Measurements from ENCODE around the gene POLA2.
"Not testable (repeated sequence)": the region's sequence is repeated elsewhere in the genome, so short reads cannot be mapped to it uniquely, and the experiment has no call there.

DNA sequence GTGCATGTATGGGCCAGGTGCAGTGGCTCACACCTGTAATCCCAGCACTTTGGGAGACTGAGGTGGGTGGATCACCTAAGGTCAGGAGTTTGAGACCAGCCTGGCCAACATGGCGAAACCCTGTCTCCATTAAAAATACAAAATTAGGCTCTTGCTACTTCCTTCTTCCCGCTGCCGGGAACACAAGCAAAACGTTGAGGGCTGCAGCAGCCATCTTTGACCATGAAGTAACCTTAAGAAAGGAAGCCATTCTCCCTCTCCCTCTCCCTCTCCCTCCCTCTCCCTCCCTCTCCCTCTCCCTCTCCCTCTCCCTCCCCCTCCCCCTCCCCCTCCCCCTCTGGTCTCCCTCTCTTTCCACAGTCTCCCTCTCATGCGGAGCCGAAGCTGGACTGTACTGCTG, 23.5 kb upstream of the POLA2 start:
- TF ChIP-seq, protein P1, sequence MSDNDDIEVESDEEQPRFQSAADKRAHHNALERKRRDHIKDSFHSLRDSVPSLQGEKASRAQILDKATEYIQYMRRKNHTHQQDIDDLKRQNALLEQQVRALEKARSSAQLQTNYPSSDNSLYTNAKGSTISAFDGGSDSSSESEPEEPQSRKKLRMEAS (IDR thresholded peaks at IDR 0.05; ENCODE audit: insufficient read depth, insufficient read length) = not testable (repeated sequence)
- TF ChIP-seq MYC (IDR thresholded peaks at IDR 0.05; ENCODE audit: low read depth, low read length); POLR2AphosphoS5 (IDR thresholded peaks at IDR 0.05; ENCODE audit: insufficient read depth, low read depth, low read length); POLR2A (IDR thresholded peaks at IDR 0.05; ENCODE audit: low read depth, low read length); EZH2 (IDR thresholded peaks at IDR 0.05; ENCODE audit: borderline replicate concordance, low read depth, low read length, severe bottlenecking); JUN (IDR thresholded peaks at IDR 0.05; ENCODE audit: borderline replicate concordance, insufficient read depth, insufficient read length, low read depth); GATA2 (IDR thresholded peaks at IDR 0.05; ENCODE audit: insufficient read depth, insufficient read length, low read depth, low read length); FOS (IDR thresholded peaks at IDR 0.05; ENCODE audit: borderline replicate concordance, insufficient read depth, low read length): not testable (repeated sequence)
- TF ChIP-seq, protein P2, sequence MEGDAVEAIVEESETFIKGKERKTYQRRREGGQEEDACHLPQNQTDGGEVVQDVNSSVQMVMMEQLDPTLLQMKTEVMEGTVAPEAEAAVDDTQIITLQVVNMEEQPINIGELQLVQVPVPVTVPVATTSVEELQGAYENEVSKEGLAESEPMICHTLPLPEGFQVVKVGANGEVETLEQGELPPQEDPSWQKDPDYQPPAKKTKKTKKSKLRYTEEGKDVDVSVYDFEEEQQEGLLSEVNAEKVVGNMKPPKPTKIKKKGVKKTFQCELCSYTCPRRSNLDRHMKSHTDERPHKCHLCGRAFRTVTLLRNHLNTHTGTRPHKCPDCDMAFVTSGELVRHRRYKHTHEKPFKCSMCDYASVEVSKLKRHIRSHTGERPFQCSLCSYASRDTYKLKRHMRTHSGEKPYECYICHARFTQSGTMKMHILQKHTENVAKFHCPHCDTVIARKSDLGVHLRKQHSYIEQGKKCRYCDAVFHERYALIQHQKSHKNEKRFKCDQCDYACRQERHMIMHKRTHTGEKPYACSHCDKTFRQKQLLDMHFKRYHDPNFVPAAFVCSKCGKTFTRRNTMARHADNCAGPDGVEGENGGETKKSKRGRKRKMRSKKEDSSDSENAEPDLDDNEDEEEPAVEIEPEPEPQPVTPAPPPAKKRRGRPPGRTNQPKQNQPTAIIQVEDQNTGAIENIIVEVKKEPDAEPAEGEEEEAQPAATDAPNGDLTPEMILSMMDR (IDR thresholded peaks at IDR 0.05; ENCODE audit: extremely low read depth in 1 of 2, insufficient read depth in 1 of 2, low read depth in 1 of 2, low read length in 2 of 2) = not testable (repeated sequence)

All from endothelial cell of umbilical vein (primary cell).